HEK293 (cell line): Measurements from ENCODE around the gene RAC2.

Source experiments
- FEZF1 ChIP-seq: fragments of 450-650 bp; formaldehyde crosslinking; IDR thresholded peaks from 2 replicates; pipeline ENCODE4 v1.5.1; 2016; ENCODE audit warnings: missing biosample characterization, missing genetic modification characterization
- GLIS1 ChIP-seq: fragments of 450-650 bp; formaldehyde crosslinking; IDR thresholded peaks from 2 replicates; pipeline ENCODE4 v1.5.1; 2016; ENCODE audit warnings: missing biosample characterization, missing genetic modification characterization
- HOXA7 ChIP-seq: sonication (generic); formaldehyde crosslinking; IDR thresholded peaks from 2 replicates; pipeline ENCODE4 v1.8.1; 2022; ENCODE audit warnings: missing genetic modification reagents, borderline replicate concordance
- KLF8 ChIP-seq: fragments of 450-650 bp; formaldehyde crosslinking; IDR thresholded peaks from 2 replicates; pipeline ENCODE4 v1.5.1; 2016; ENCODE audit warnings: missing biosample characterization, missing genetic modification characterization
- OSR2 ChIP-seq: fragments of 450-650 bp; formaldehyde crosslinking; IDR thresholded peaks from 2 replicates; pipeline ENCODE4 v1.5.1; 2016; ENCODE audit warnings: missing biosample characterization, missing genetic modification characterization
- SCRT2 ChIP-seq: fragments of 450-650 bp; formaldehyde crosslinking; IDR thresholded peaks from 2 replicates; pipeline ENCODE4 v1.5.1; 2016; ENCODE audit warnings: missing biosample characterization, missing genetic modification characterization
- SETDB1 ChIP-seq: IDR thresholded peaks from one replicate; pipeline ENCODE4 v1.6.1; 2017; ENCODE audit warnings: mild to moderate bottlenecking, low read length, moderate library complexity, mixed read lengths; ENCODE audit not compliant: insufficient read length
- YY2 ChIP-seq: fragments of 450-650 bp; formaldehyde crosslinking; IDR thresholded peaks from 2 replicates; pipeline ENCODE4 v1.5.1; 2016; ENCODE audit warnings: missing biosample characterization, missing genetic modification characterization
- ZBTB8A ChIP-seq: fragments of 450-650 bp; formaldehyde crosslinking; IDR thresholded peaks from 2 replicates; pipeline ENCODE4 v1.5.1; 2016; ENCODE audit warnings: missing biosample characterization, missing genetic modification characterization
- ZNF133 ChIP-seq: fragments of 450-650 bp; formaldehyde crosslinking; IDR thresholded peaks from 2 replicates; pipeline ENCODE4 v1.5.1; 2016; ENCODE audit warnings: missing biosample characterization, missing genetic modification characterization
- ZNF138 ChIP-seq: fragments of 450-650 bp; formaldehyde crosslinking; IDR thresholded peaks from 2 replicates; pipeline ENCODE4 v1.5.1; 2016; ENCODE audit warnings: missing biosample characterization, missing genetic modification characterization, borderline replicate concordance
- ZNF174 ChIP-seq: fragments of 450-650 bp; formaldehyde crosslinking; IDR thresholded peaks from 2 replicates; pipeline ENCODE4 v1.5.0; 2017; ENCODE audit warnings: missing biosample characterization, mild to moderate bottlenecking, missing genetic modification characterization
- ZNF2 ChIP-seq: fragments of 450-650 bp; formaldehyde crosslinking; IDR thresholded peaks from 2 replicates; pipeline ENCODE4 v1.5.1; 2016; ENCODE audit warnings: missing biosample characterization, missing genetic modification characterization
- ZNF211 ChIP-seq: fragments of 450-650 bp; formaldehyde crosslinking; IDR thresholded peaks from 2 replicates; pipeline ENCODE4 v1.5.1; 2016; ENCODE audit warnings: low read depth, missing biosample characterization, missing genetic modification characterization
- ZNF23 ChIP-seq: fragments of 450-650 bp; formaldehyde crosslinking; IDR thresholded peaks from 2 replicates; pipeline ENCODE4 v1.5.1; 2016; ENCODE audit warnings: missing biosample characterization, missing genetic modification characterization, borderline replicate concordance
- ZNF248 ChIP-seq: fragments of 450-650 bp; formaldehyde crosslinking; IDR thresholded peaks from 2 replicates; pipeline ENCODE4 v1.5.1; 2017; ENCODE audit warnings: missing biosample characterization, missing genetic modification characterization
- ZNF274 ChIP-seq, 2 experiments: fragments of 200-500 bp in 1 of 2; fragments of 450-650 bp in 1 of 2; sonication (Bioruptor generic) in 1 of 2; formaldehyde crosslinking in 1 of 2; IDR thresholded peaks; 2 replicates each; pipeline versions ENCODE4 v1.5.1 to v1.6.1; 2014 to 2016; ENCODE audit warnings: borderline replicate concordance in 1 of 2, inconsistent platforms in 1 of 2, low read length in 1 of 2, missing biosample characterization in 1 of 2, missing genetic modification characterization in 1 of 2
- ZNF341 ChIP-seq: fragments of 450-650 bp; formaldehyde crosslinking; IDR thresholded peaks from 2 replicates; pipeline ENCODE4; 2016; ENCODE audit warnings: low read depth, missing biosample characterization, missing genetic modification characterization
- ZNF404 ChIP-seq: fragments of 450-650 bp; formaldehyde crosslinking; IDR thresholded peaks from 2 replicates; pipeline ENCODE4 v1.5.1; 2017; ENCODE audit warnings: missing biosample characterization, missing genetic modification characterization
- ZNF423 ChIP-seq: fragments of 450-650 bp; formaldehyde crosslinking; IDR thresholded peaks from 2 replicates; pipeline ENCODE4 v1.5.1; 2016; ENCODE audit warnings: missing biosample characterization, missing genetic modification characterization
- ZNF521 ChIP-seq: fragments of 450-650 bp; formaldehyde crosslinking; IDR thresholded peaks from 2 replicates; pipeline ENCODE4 v1.5.1; 2017; ENCODE audit warnings: missing biosample characterization, mild to moderate bottlenecking, missing genetic modification characterization
- ZNF555 ChIP-seq: fragments of 450-650 bp; formaldehyde crosslinking; conservative IDR thresholded peaks from 2 replicates; pipeline ENCODE4 v1.5.1; 2017; ENCODE audit warnings: missing biosample characterization, mild to moderate bottlenecking, missing genetic modification characterization, inconsistent platforms
- ZNF571 ChIP-seq: fragments of 450-650 bp; formaldehyde crosslinking; IDR thresholded peaks from 2 replicates; pipeline ENCODE4 v1.5.0; 2017; ENCODE audit warnings: missing biosample characterization, missing genetic modification characterization
- ZNF600 ChIP-seq: fragments of 450-650 bp; formaldehyde crosslinking; IDR thresholded peaks from 2 replicates; pipeline ENCODE4 v1.5.1; 2016; ENCODE audit warnings: missing biosample characterization, missing genetic modification characterization
- ZNF621 ChIP-seq: fragments of 450-650 bp; formaldehyde crosslinking; IDR thresholded peaks from 2 replicates; pipeline ENCODE4 v1.5.1; 2017; ENCODE audit warnings: missing biosample characterization, missing genetic modification characterization
- ZNF626 ChIP-seq: fragments of 450-650 bp; sonication (Bioruptor Pico); formaldehyde crosslinking; IDR thresholded peaks from 2 replicates; pipeline ENCODE4 v1.5.1; 2018; ENCODE audit warnings: missing biosample characterization, missing genetic modification characterization, inconsistent platforms
- ZNF76 ChIP-seq: fragments of 450-650 bp; formaldehyde crosslinking; IDR thresholded peaks from 2 replicates; pipeline ENCODE4; 2016; ENCODE audit warnings: low read depth, missing biosample characterization, missing genetic modification characterization, borderline replicate concordance
- ZNF791 ChIP-seq: fragments of 450-650 bp; formaldehyde crosslinking; IDR thresholded peaks from 2 replicates; pipeline ENCODE4 v1.5.1; 2016; ENCODE audit warnings: missing biosample characterization, missing genetic modification characterization
- ZNF792 ChIP-seq: fragments of 450-650 bp; formaldehyde crosslinking; IDR thresholded peaks from 2 replicates; pipeline ENCODE4 v1.5.1; 2016; ENCODE audit warnings: missing biosample characterization, missing genetic modification characterization
- TF ChIP-seq, protein P1 (sequence below): fragments of 450-650 bp; formaldehyde crosslinking; IDR thresholded peaks from 2 replicates; pipeline ENCODE4 v1.5.1; 2016; ENCODE audit warnings: missing biosample characterization, missing genetic modification characterization, borderline replicate concordance
- TF ChIP-seq, protein P2 (sequence below): fragments of 450-650 bp; formaldehyde crosslinking; IDR thresholded peaks from 2 replicates; pipeline ENCODE4 v1.5.1; 2016; ENCODE audit warnings: missing biosample characterization, missing genetic modification characterization
- TF ChIP-seq, protein P3 (sequence below): fragments of 450-650 bp; formaldehyde crosslinking; IDR thresholded peaks from 2 replicates; pipeline ENCODE4 v1.5.1; 2017; ENCODE audit warnings: missing biosample characterization, missing genetic modification characterization

RAC2 gene

DNA sequence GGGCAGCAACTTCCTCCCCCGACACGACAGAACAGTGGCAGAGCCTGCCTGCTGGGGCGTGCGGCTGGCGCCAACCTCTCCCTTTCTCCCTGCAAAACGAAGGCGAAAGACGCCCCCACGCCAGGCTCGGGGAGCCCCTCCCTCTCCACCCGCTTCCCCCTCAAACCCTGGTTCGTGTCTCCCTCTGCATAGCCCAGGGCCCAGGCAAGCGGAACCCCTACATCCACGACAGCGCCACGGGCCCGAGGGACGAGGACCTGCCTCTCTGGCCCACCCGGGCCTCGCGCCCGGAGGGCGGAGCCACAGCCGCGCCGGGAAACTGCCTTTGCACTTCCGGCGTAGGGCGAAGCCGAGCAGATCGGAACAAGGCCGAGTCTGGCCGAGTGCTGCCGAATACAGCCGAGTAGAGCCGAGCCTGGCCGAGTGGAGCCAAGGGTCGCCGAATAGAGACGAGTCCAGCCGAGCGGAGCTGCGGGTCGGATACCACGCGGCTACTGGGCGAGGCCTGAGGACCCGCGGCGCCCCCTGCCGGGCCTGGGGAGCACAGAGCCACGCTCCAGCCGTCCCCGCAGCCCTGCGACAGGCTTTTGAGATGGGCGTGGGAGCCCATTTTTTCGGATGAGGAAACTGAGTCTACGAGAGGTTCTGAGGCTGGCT, 44.8 kb downstream of the RAC2 start (continued):
- no peak for TF ChIP-seq ZNF621 (tag by site-specific recombination)
- TF ChIP-seq, protein P1, sequence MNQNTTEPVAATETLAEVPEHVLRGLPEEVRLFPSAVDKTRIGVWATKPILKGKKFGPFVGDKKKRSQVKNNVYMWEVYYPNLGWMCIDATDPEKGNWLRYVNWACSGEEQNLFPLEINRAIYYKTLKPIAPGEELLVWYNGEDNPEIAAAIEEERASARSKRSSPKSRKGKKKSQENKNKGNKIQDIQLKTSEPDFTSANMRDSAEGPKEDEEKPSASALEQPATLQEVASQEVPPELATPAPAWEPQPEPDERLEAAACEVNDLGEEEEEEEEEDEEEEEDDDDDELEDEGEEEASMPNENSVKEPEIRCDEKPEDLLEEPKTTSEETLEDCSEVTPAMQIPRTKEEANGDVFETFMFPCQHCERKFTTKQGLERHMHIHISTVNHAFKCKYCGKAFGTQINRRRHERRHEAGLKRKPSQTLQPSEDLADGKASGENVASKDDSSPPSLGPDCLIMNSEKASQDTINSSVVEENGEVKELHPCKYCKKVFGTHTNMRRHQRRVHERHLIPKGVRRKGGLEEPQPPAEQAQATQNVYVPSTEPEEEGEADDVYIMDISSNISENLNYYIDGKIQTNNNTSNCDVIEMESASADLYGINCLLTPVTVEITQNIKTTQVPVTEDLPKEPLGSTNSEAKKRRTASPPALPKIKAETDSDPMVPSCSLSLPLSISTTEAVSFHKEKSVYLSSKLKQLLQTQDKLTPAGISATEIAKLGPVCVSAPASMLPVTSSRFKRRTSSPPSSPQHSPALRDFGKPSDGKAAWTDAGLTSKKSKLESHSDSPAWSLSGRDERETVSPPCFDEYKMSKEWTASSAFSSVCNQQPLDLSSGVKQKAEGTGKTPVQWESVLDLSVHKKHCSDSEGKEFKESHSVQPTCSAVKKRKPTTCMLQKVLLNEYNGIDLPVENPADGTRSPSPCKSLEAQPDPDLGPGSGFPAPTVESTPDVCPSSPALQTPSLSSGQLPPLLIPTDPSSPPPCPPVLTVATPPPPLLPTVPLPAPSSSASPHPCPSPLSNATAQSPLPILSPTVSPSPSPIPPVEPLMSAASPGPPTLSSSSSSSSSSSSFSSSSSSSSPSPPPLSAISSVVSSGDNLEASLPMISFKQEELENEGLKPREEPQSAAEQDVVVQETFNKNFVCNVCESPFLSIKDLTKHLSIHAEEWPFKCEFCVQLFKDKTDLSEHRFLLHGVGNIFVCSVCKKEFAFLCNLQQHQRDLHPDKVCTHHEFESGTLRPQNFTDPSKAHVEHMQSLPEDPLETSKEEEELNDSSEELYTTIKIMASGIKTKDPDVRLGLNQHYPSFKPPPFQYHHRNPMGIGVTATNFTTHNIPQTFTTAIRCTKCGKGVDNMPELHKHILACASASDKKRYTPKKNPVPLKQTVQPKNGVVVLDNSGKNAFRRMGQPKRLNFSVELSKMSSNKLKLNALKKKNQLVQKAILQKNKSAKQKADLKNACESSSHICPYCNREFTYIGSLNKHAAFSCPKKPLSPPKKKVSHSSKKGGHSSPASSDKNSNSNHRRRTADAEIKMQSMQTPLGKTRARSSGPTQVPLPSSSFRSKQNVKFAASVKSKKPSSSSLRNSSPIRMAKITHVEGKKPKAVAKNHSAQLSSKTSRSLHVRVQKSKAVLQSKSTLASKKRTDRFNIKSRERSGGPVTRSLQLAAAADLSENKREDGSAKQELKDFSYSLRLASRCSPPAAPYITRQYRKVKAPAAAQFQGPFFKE (tag by site-specific recombination) = no peak
- TF ChIP-seq KLF8 (tag by site-specific recombination) = peak; percentile 87
- peak; percentile 80; the same call in 1 of the 2 replicates for TF ChIP-seq ZNF792 (tag by site-specific recombination)
- no peak for TF ChIP-seq YY2 (tag by site-specific recombination)
- TF ChIP-seq ZNF555 = no peak
- no peak for TF ChIP-seq ZNF571
- TF ChIP-seq ZNF626 (tag by site-specific recombination) = no peak
- no peak for TF ChIP-seq ZNF138 (tag by site-specific recombination)
- no peak for TF ChIP-seq ZNF133 (tag by site-specific recombination)
- peak; percentile 78; the same call in 1 of the 2 replicates for TF ChIP-seq ZNF2
- no peak for TF ChIP-seq ZNF211 (tag by site-specific recombination)
- TF ChIP-seq ZNF76 = peak; percentile 57; the same call in 1 of the 2 replicates
- TF ChIP-seq ZNF423 (tag by site-specific recombination) = no peak
- no peak for TF ChIP-seq ZNF248 (tag by site-specific recombination)
- no peak for TF ChIP-seq FEZF1 (tag by site-specific recombination)
- no peak for TF ChIP-seq HOXA7 (CRISPR knock-in tag)
- TF ChIP-seq ZNF600 (tag by site-specific recombination) = peak; percentile 99
- no peak for TF ChIP-seq SETDB1
- TF ChIP-seq ZNF23 (tag by site-specific recombination) = no peak
- TF ChIP-seq, protein P2, sequence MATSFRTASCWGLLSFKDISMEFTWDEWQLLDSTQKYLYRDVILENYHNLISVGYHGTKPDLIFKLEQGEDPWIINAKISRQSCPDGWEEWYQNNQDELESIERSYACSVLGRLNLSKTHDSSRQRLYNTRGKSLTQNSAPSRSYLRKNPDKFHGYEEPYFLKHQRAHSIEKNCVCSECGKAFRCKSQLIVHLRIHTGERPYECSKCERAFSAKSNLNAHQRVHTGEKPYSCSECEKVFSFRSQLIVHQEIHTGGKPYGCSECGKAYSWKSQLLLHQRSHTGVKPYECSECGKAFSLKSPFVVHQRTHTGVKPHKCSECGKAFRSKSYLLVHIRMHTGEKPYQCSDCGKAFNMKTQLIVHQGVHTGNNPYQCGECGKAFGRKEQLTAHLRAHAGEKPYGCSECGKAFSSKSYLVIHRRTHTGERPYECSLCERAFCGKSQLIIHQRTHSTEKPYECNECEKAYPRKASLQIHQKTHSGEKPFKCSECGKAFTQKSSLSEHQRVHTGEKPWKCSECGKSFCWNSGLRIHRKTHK (tag by site-specific recombination) = no peak
- TF ChIP-seq ZNF404 (tag by site-specific recombination) = no peak
- TF ChIP-seq, protein P3, sequence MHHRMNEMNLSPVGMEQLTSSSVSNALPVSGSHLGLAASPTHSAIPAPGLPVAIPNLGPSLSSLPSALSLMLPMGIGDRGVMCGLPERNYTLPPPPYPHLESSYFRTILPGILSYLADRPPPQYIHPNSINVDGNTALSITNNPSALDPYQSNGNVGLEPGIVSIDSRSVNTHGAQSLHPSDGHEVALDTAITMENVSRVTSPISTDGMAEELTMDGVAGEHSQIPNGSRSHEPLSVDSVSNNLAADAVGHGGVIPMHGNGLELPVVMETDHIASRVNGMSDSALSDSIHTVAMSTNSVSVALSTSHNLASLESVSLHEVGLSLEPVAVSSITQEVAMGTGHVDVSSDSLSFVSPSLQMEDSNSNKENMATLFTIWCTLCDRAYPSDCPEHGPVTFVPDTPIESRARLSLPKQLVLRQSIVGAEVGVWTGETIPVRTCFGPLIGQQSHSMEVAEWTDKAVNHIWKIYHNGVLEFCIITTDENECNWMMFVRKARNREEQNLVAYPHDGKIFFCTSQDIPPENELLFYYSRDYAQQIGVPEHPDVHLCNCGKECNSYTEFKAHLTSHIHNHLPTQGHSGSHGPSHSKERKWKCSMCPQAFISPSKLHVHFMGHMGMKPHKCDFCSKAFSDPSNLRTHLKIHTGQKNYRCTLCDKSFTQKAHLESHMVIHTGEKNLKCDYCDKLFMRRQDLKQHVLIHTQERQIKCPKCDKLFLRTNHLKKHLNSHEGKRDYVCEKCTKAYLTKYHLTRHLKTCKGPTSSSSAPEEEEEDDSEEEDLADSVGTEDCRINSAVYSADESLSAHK (tag by site-specific recombination) = no peak
- no peak for TF ChIP-seq SCRT2 (tag by site-specific recombination)
- no peak for TF ChIP-seq ZNF274 (IDR thresholded peaks at IDR 0.05; ENCODE audit: low read length)
- no peak for TF ChIP-seq ZNF274 (tag by site-specific recombination; IDR thresholded peaks at IDR 0.05; ENCODE audit: borderline replicate concordance)
- TF ChIP-seq ZBTB8A = peak; percentile 100
- TF ChIP-seq ZNF174 (tag by site-specific recombination) = no peak
- TF ChIP-seq OSR2 (tag by site-specific recombination) = peak; percentile 4; the same call in 1 of the 2 replicates
- TF ChIP-seq GLIS1 (tag by site-specific recombination) = peak; percentile 8
- peak; percentile 26; the same call in 1 of the 2 replicates for TF ChIP-seq ZNF341 (tag by site-specific recombination)
- no peak for TF ChIP-seq ZNF791 (tag by site-specific recombination)
- no peak for TF ChIP-seq ZNF521
